IMR-90 (cell line): ENCODE results near the gene CDK11A. TPM values are rescaled to one million over a fixed set of nuclear protein-coding genes. Genes with fewer than 3 reads are reported as not detected.
"Not testable (repeated sequence)": the region's sequence is repeated elsewhere in the genome, so short reads cannot be mapped to it uniquely, and the experiment has no call there.

ENCODE experiments used
- ATAC-seq: fragments of 200-7000 bp; cut with Tn5 transposase; 2 replicates; pipeline ENCODE4 v1.9.1; 2020; ENCODE audit warnings: low read depth, mild to moderate bottlenecking, moderate library complexity
- BruUV-seq: library from RNA; stranded (reverse); fragments of 400-500 nt; replicated peaks from 2 replicates; lab custom pipeline; 2021; lab: Mats Ljungman, UMichigan
- CTCF ChIA-PET: fragments of 300-600 bp; formaldehyde crosslinking; extraction: SDS; loops from one replicate; lab custom pipeline; 2021; ENCODE audit warnings: antibody characterized with exemption; lab: Yijun Ruan, JAX
- POLR2A ChIA-PET: fragments of 300-600 bp; sonication (Branson Sonifier 250); formaldehyde crosslinking; loops from one replicate; lab custom pipeline; 2022; ENCODE audit warnings: antibody characterized with exemption; ENCODE audit not compliant: unreplicated experiment; lab: Charles Lee
- DNase-seq: peaks from one replicate; pipeline ENCODE4 v3.0.0; 2013
- H2AFZ ChIP-seq: replicated peaks from 2 replicates; pipeline ENCODE3; 2013; ENCODE audit warnings: low read length, mild to moderate bottlenecking; ENCODE audit not compliant: poor library complexity
- H2AK5ac ChIP-seq: 2 replicates; pipeline ENCODE4 v1.6.1; 2013; ENCODE audit warnings: low read depth, low read length, inconsistent platforms
- H2AK9ac ChIP-seq: replicated peaks from 2 replicates; pipeline ENCODE3; 2013; ENCODE audit warnings: mild to moderate bottlenecking, low read depth, low read length, moderate library complexity; ENCODE audit not compliant: poor library complexity
- H2BK120ac ChIP-seq: 2 replicates; pipeline ENCODE4 v1.6.1; 2013; ENCODE audit warnings: low read depth, low read length, inconsistent platforms
- H2BK15ac ChIP-seq: 3 replicates; pipeline ENCODE4 v1.6.1; 2013; ENCODE audit warnings: low read depth, low read length, inconsistent platforms
- H2BK20ac ChIP-seq: 2 replicates; pipeline ENCODE4 v1.6.1; 2013; ENCODE audit warnings: low read depth, mild to moderate bottlenecking, inconsistent platforms, low read length, moderate library complexity
- H2BK5ac ChIP-seq: 2 replicates; pipeline ENCODE4 v1.6.1; 2013; ENCODE audit warnings: mild to moderate bottlenecking, low read depth, low read length, inconsistent platforms; ENCODE audit not compliant: poor library complexity, severe bottlenecking
- H3K14ac ChIP-seq: replicated peaks from 2 replicates; pipeline ENCODE4 v1.6.1; 2013; ENCODE audit warnings: low read depth, low read length, inconsistent platforms
- H3K18ac ChIP-seq: 2 replicates; pipeline ENCODE4 v1.6.1; 2013; ENCODE audit warnings: low read depth, low read length, control low read depth
- H3K23ac ChIP-seq: 2 replicates; pipeline ENCODE4 v1.6.1; 2013; ENCODE audit warnings: low read depth, low read length, inconsistent platforms
- H3K27ac ChIP-seq: 2 replicates; pipeline ENCODE4 v1.5.1; 2013; ENCODE audit warnings: mild to moderate bottlenecking, control low read depth, low read length; ENCODE audit not compliant: insufficient read depth
- H3K27me3 ChIP-seq: 2 replicates; pipeline ENCODE4 v1.6.1; 2013; ENCODE audit warnings: low read length; ENCODE audit not compliant: control insufficient read depth, insufficient read depth
- H3K36me3 ChIP-seq: 2 replicates; pipeline ENCODE4 v1.6.1; 2013; ENCODE audit warnings: low read length, mixed read lengths; ENCODE audit not compliant: control insufficient read depth, insufficient read depth
- H3K4ac ChIP-seq: 2 replicates; pipeline ENCODE4 v1.6.1; 2013; ENCODE audit warnings: low read depth, low read length, inconsistent platforms
- H3K4me1 ChIP-seq: 2 replicates; pipeline ENCODE4 v1.6.1; 2013; ENCODE audit warnings: low read length, mixed read lengths; ENCODE audit not compliant: control insufficient read depth, insufficient read depth
- H3K4me2 ChIP-seq: 2 replicates; pipeline ENCODE4 v1.6.1; 2013; ENCODE audit warnings: low read depth, mild to moderate bottlenecking, control low read depth, low read length, moderate library complexity
- H3K4me3 ChIP-seq: 2 replicates; pipeline ENCODE4 v1.5.1; 2013; ENCODE audit warnings: low read depth, mild to moderate bottlenecking, control low read depth, low read length, moderate library complexity; ENCODE audit not compliant: insufficient read depth
- H3K56ac ChIP-seq: 2 replicates; pipeline ENCODE4 v1.6.1; 2013; ENCODE audit warnings: low read length, inconsistent platforms; ENCODE audit not compliant: insufficient read depth; ENCODE audit errors: extremely low read depth
- H3K79me1 ChIP-seq, 2 experiments: 2 replicates each; pipeline ENCODE4 v1.6.1; 2013; ENCODE audit warnings: low read length in 2 of 2, inconsistent platforms in 1 of 2, low read depth in 1 of 2
- H3K9ac ChIP-seq: 2 replicates; pipeline ENCODE4 v1.6.1; 2013; ENCODE audit warnings: low read depth, low read length, control low read depth
- H3K9me1 ChIP-seq: 2 replicates; pipeline ENCODE4 v1.6.1; 2013; ENCODE audit warnings: low read length, inconsistent platforms; ENCODE audit not compliant: insufficient read depth
- H3K9me3 ChIP-seq: 2 replicates; pipeline ENCODE4 v1.6.1; 2013; ENCODE audit warnings: low read length; ENCODE audit not compliant: control insufficient read depth, insufficient read depth
- H4K20me1 ChIP-seq: 2 replicates; pipeline ENCODE4 v1.6.1; 2013; ENCODE audit warnings: low read length, inconsistent platforms; ENCODE audit not compliant: insufficient read depth
- H4K5ac ChIP-seq: 2 replicates; pipeline ENCODE4 v1.6.1; 2013; ENCODE audit warnings: mild to moderate bottlenecking, low read depth, low read length, control low read depth
- H4K8ac ChIP-seq, 2 experiments: 2 replicates each; pipeline ENCODE4 v1.6.1; 2013; ENCODE audit warnings: low read depth in 2 of 2, low read length in 2 of 2, control low read depth in 1 of 2, inconsistent platforms in 1 of 2
- H4K91ac ChIP-seq: 2 replicates; pipeline ENCODE4 v1.6.1; 2013; ENCODE audit warnings: low read depth, low read length, inconsistent platforms; ENCODE audit not compliant: insufficient read depth
- CEBPB ChIP-seq: IDR thresholded peaks from 2 replicates; pipeline ENCODE4 v1.6.1; 2012; ENCODE audit warnings: low read depth, low read length, improper control_type of control experiment
- POLR2A ChIP-seq: IDR thresholded peaks from 2 replicates; pipeline ENCODE4 v1.6.1; 2012; ENCODE audit warnings: mild to moderate bottlenecking, low read depth, low read length
- WGBS, 2 experiments: methylation state at CpG; one replicate each; pipeline versions ENCODE4 v1.1.5 to v1.1.7; 2013; ENCODE audit warnings: missing lambda C conversion rate in 2 of 2; ENCODE audit not compliant: insufficient read length in 1 of 2; ENCODE audit errors: extremely low coverage in 2 of 2; 5-methylcytosine and 5-hydroxymethylcytosine counted together
- dilution Hi-C: fragments of 300-500 bp; cut with HindIII; formaldehyde crosslinking; loops from one replicate; pipeline ENCODE4 v1.14.3; 2018; ENCODE audit warnings: low sequenced_read_pairs; ENCODE audit not compliant: unreplicated experiment
- in situ Hi-C: fragments of 300-500 bp; cut with MboI; formaldehyde crosslinking; loops from 3 replicates; pipeline ENCODE4 v1.14.3; 2019; ENCODE audit warnings: low sequenced_read_pairs, inconsistent platforms, mixed read lengths
- intact Hi-C: fragments of 100-400 bp; cut with micrococcal nuclease; formaldehyde crosslinking; loops from 2 replicates; pipeline ENCODE4 v1.10.0; 2022
- polyA plus RNA-seq, 3 experiments: library from polyadenylated mRNA; depleted of rRNA; stranded (reverse); fragments of >200 nt; gene quantifications; 2 replicates each; pipeline ENCODE4 v1.2.3, GENCODE V29; 2012; ENCODE audit warnings: low replicate concordance in 1 of 3
- total RNA-seq: library from RNA; depleted of rRNA; stranded (reverse); fragments of >200 nt; gene quantifications from 2 replicates; pipeline ENCODE4 v1.2.3, GENCODE V29; 2012; rRNA removed
- TF ChIP-seq, protein P1 (sequence below): conservative IDR thresholded peaks from 2 replicates; pipeline ENCODE4 v1.5.1; 2012; ENCODE audit warnings: mild to moderate bottlenecking, low read depth, low read length, improper control_type of control experiment

Gene CDK11A
- total and polyA plus RNA-seq, 2 of the 4 experiments (the other 2 are of a cell fraction), result 1.8 to 20.0 TPM

DNA sequence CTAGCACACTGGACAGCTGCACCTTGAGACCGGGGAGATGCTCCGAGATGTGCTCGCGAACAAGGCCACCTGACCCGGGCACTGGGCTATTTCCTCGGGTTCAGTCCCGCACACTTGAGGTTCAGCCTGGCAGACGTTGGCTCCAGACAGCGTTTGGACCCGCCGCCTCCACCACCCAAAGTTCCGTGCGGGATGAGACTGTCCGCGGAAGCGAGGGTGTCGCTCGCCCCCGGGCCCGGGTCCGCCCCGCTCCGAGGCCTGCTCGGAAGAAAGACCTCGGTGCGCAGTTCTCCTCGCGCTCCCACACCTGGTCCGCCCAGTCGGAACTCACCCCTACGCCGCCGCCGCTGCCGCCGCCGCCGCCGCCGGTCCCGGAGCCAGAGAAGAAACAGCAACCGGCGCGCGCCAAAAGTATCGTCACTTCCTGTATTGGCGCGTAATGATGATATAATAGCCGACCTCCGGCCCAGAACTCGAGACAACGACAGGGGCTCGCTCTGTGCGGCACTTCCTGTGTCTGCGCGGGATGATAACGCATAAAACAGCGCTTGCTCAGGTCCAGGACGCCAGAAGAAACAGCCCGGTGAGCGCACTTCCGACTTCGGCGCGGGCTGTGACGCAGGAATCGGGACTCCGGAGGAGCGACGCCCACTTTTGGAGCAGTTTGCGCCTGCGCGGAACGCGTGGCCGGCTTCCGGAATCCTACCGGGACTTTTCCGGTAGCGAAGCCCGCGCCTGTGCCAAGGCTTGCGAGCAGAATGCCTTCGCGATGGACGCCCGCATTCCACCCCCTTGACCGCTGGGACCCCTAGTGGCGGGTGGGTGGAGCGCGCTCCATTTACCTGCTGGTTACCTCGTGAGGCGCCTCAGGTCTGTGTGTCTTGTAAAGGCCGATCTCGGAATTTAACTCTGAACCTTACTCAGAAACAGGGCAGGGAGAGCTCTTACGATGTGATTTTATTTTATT, 65.3 kb downstream of the CDK11A start, which contains the start of gene CDK11B:
TSS of gene CDK11B (minus strand) at position 422 of the 967 bp plus-strand sequence. CDS start 1,519 bp downstream, outside the sequence.
- peak within 1 kb of the TSS; percentile 100 for H4K91ac ChIP-seq
- H3K4me3 ChIP-seq, result peak within 1 kb of the TSS; percentile 57
- CTCF ChIA-PET, result interaction anchor here (0.6 kb wide), 1 partner anchor 284 kb away, joined by 4 read pairs; the partner anchor contains the start of gene AURKAIP1
- peak within 1 kb of the TSS; percentile 90 for H3K9ac ChIP-seq
- POLR2A ChIA-PET, in situ Hi-C loops, H3K4me1 ChIP-seq, H3K79me1 ChIP-seq, BruUV-seq, H3K9me1 ChIP-seq, H3K27me3 ChIP-seq, dilution Hi-C loops, H3K9me3 ChIP-seq, H4K20me1 ChIP-seq: not testable (repeated sequence)
- H3K36me3 ChIP-seq, result peaks cover 21% of the 10 kb centered on the region
- peak within 1 kb of the TSS; percentile 98; the same call in 1 of the 2 replicates for H3K23ac ChIP-seq
- peak within 1 kb of the TSS; percentile 99; the same call in 1 of the 2 replicates for H3K14ac ChIP-seq
- TF ChIP-seq POLR2A (peak; percentile 55; the same call in 1 of the 2 replicates), CEBPB (0 out of 2 replicates have a peak, but pooled peaks have one; percentile 20)
- TF ChIP-seq, protein P1, sequence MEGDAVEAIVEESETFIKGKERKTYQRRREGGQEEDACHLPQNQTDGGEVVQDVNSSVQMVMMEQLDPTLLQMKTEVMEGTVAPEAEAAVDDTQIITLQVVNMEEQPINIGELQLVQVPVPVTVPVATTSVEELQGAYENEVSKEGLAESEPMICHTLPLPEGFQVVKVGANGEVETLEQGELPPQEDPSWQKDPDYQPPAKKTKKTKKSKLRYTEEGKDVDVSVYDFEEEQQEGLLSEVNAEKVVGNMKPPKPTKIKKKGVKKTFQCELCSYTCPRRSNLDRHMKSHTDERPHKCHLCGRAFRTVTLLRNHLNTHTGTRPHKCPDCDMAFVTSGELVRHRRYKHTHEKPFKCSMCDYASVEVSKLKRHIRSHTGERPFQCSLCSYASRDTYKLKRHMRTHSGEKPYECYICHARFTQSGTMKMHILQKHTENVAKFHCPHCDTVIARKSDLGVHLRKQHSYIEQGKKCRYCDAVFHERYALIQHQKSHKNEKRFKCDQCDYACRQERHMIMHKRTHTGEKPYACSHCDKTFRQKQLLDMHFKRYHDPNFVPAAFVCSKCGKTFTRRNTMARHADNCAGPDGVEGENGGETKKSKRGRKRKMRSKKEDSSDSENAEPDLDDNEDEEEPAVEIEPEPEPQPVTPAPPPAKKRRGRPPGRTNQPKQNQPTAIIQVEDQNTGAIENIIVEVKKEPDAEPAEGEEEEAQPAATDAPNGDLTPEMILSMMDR, result peak; percentile 10; the same call in 1 of the 2 replicates
- H2AK5ac ChIP-seq, result peak within 1 kb of the TSS; percentile 50; the same call in 1 of the 2 replicates
- peak within 1 kb of the TSS; percentile 97 for H2AFZ ChIP-seq
- intact Hi-C loops, result loop anchor here (2.0 to 5.0 kb wide), 2 partner anchors 44 to 82 kb away; partner anchors contain the start of gene MIB2
- DNase-seq, result peak; percentile 97
- H2BK5ac ChIP-seq, result peak within 1 kb of the TSS; percentile 99
- peak within 1 kb of the TSS; percentile 90 for H3K4ac ChIP-seq
- H2BK120ac ChIP-seq, result peak within 1 kb of the TSS; percentile 93
- WGBS, 2 experiments, result 0% methylated on average over 26 of the region's 96 CpGs; no CpG with 5 or more reads in 1 of the 2 experiments
- H2BK20ac ChIP-seq, result peak within 1 kb of the TSS; percentile 84; the same call in 1 of the 2 replicates
- H2BK15ac ChIP-seq, result peak within 1 kb of the TSS; percentile 87; the same call in 1 of the 3 replicates
- H2AK9ac ChIP-seq, result peak within 1 kb of the TSS; percentile 82
- H3K27ac ChIP-seq, result peak within 1 kb of the TSS; percentile 97
- peak within 1 kb of the TSS; percentile 87 for H4K5ac ChIP-seq
- peak within 1 kb of the TSS; percentile 99 for H3K56ac ChIP-seq
- ATAC-seq, result peak; percentile 93
- H3K18ac ChIP-seq, result peak within 1 kb of the TSS; percentile 68
- peak within 1 kb of the TSS; percentile 69 to 100 for H4K8ac ChIP-seq
- peak within 1 kb of the TSS; percentile 34 for H3K4me2 ChIP-seq

Other genes with a start within 250 kb of the CDK11A start
- 26.1 and 27.2 TPM in 2 replicates for gene ATAD3A, start 212.2 kb downstream of the CDK11A start, total RNA-seq
- gene ATAD3A, start 212.2 kb downstream of the CDK11A start, polyA plus RNA-seq (2012; rRNA removed), result 33.9 and 34.0 TPM in 2 replicates
- 1.1 and 1.6 TPM in 2 replicates for gene TMEM240, start 183.7 kb downstream of the CDK11A start, total RNA-seq
- 7.6 and 10.2 TPM in 2 replicates for gene TMEM240, start 183.7 kb downstream of the CDK11A start, polyA plus RNA-seq (2012; rRNA removed)
- gene SSU72, start 149.5 kb downstream of the CDK11A start, total RNA-seq, result 33.7 and 43.3 TPM in 2 replicates
- gene SSU72, start 149.5 kb downstream of the CDK11A start, polyA plus RNA-seq (2012; rRNA removed), result 88.4 and 94.0 TPM in 2 replicates
- 0.28 and 0.36 TPM in 2 replicates for gene FNDC10, start 124.2 kb downstream of the CDK11A start, total RNA-seq
- gene FNDC10, start 124.2 kb downstream of the CDK11A start, polyA plus RNA-seq (2012; rRNA removed), result 5.8 and 7.6 TPM in 2 replicates
- 17.2 and 18.1 TPM in 2 replicates for gene MIB2, start 108.9 kb downstream of the CDK11A start, total RNA-seq
- gene MIB2, start 108.9 kb downstream of the CDK11A start, polyA plus RNA-seq (2012; rRNA removed), result 47.8 and 58.0 TPM in 2 replicates
- 1.1 and 1.4 TPM in 2 replicates for gene MMP23B, start 92.2 kb downstream of the CDK11A start, total RNA-seq
- 5.4 and 9.1 TPM in 2 replicates for gene MMP23B, start 92.2 kb downstream of the CDK11A start, polyA plus RNA-seq (2012; rRNA removed)
- 8.2 and 8.9 TPM in 2 replicates for gene CDK11B, start 65.4 kb downstream of the CDK11A start, total RNA-seq
- gene CDK11B, start 65.4 kb downstream of the CDK11A start, polyA plus RNA-seq (2012; rRNA removed), result 16.3 and 19.1 TPM in 2 replicates
- gene SLC35E2B, start 31.6 kb downstream of the CDK11A start, total RNA-seq, result 13.9 and 14.9 TPM in 2 replicates
- 25.1 and 30.2 TPM in 2 replicates for gene SLC35E2B, start 31.6 kb downstream of the CDK11A start, polyA plus RNA-seq (2012; rRNA removed)
- gene NADK, start 54.1 kb upstream of the CDK11A start, total RNA-seq, result 12.5 and 13.6 TPM in 2 replicates
- gene NADK, start 54.1 kb upstream of the CDK11A start, polyA plus RNA-seq (2012; rRNA removed), result 56.1 and 57.5 TPM in 2 replicates
- 73.5 and 74.7 TPM in 2 replicates for gene GNB1, start 166.7 kb upstream of the CDK11A start, total RNA-seq
- 366 and 371 TPM in 2 replicates for gene GNB1, start 166.7 kb upstream of the CDK11A start, polyA plus RNA-seq (2012; rRNA removed)
- not detected in 2 replicates for gene CALML6, start 190.9 kb upstream of the CDK11A start, total RNA-seq
- gene CALML6, start 190.9 kb upstream of the CDK11A start, polyA plus RNA-seq (2012; rRNA removed), result 0.52 and 0.91 TPM in 2 replicates
- 0.28 and 0.54 TPM in 2 replicates for gene TMEM52, start 194.9 kb upstream of the CDK11A start, total RNA-seq
- gene TMEM52, start 194.9 kb upstream of the CDK11A start, polyA plus RNA-seq (2012; rRNA removed), result 1.3 and 1.9 TPM in 2 replicates